GM23338 (cell line): Measurements from ENCODE around the gene CENPT. TPM values are rescaled to one million over a fixed set of nuclear protein-coding genes. Genes with fewer than 3 reads are reported as not detected.

Experiments used
- ATAC-seq: fragments of 200-7000 bp; cut with Tn5 transposase; 3 replicates; pipeline ENCODE4 v1.9.1; 2020
- DNase-seq: peaks from one replicate; pipeline ENCODE4 v3.0.0-alpha.2; 2015; ENCODE audit warnings: low spot score
- H2AFZ ChIP-seq: fragments of 200-600 bp; sonication (generic); 2 replicates; pipeline ENCODE4 v1.8.0; 2016; ENCODE audit warnings: antibody characterized with exemption, mild to moderate bottlenecking, moderate library complexity
- H3F3A ChIP-seq: fragments of 200-600 bp; sonication (generic); replicated peaks from 2 replicates; pipeline ENCODE4 v1.8.0; 2017; ENCODE audit warnings: antibody characterized with exemption, mixed run types, low read depth
- H3K27ac ChIP-seq: fragments of 200-600 bp; sonication (generic); 2 replicates; pipeline ENCODE4 v1.6.1; 2016; ENCODE audit warnings: low read depth
- H3K27me3 ChIP-seq: fragments of 200-600 bp; sonication (generic); 2 replicates; pipeline ENCODE4 v1.8.0; 2016; ENCODE audit warnings: mild to moderate bottlenecking, mixed run types, moderate library complexity; ENCODE audit not compliant: insufficient read depth
- H3K36me3 ChIP-seq: fragments of 200-600 bp; sonication (generic); 2 replicates; pipeline ENCODE4 v1.8.0; 2016; ENCODE audit warnings: mild to moderate bottlenecking; ENCODE audit not compliant: insufficient read depth
- H3K4me1 ChIP-seq: fragments of 200-600 bp; sonication (generic); 2 replicates; pipeline ENCODE4 v1.8.0; 2016; ENCODE audit warnings: mild to moderate bottlenecking, moderate library complexity; ENCODE audit not compliant: insufficient read depth
- H3K4me2 ChIP-seq: fragments of 200-600 bp; sonication (generic); 2 replicates; pipeline ENCODE4 v1.7.1; 2017; ENCODE audit warnings: mixed run types
- H3K4me3 ChIP-seq: fragments of 200-600 bp; sonication (generic); 2 replicates; pipeline ENCODE4 v1.6.1; 2016; ENCODE audit warnings: mixed run types
- H3K79me2 ChIP-seq: fragments of 200-600 bp; sonication (generic); replicated peaks from 2 replicates; pipeline ENCODE4 v1.8.0; 2017; ENCODE audit warnings: mild to moderate bottlenecking; ENCODE audit not compliant: insufficient read depth
- H3K9me2 ChIP-seq: fragments of 200-600 bp; sonication (generic); 2 replicates; pipeline ENCODE4 v1.8.0; 2017; ENCODE audit not compliant: insufficient read depth
- H4K20me1 ChIP-seq: fragments of 200-600 bp; sonication (generic); replicated peaks from 2 replicates; pipeline ENCODE4 v1.8.0; 2017; ENCODE audit warnings: mild to moderate bottlenecking; ENCODE audit not compliant: insufficient read depth
- H3K27ac Mint-ChIP-seq: 2 replicates; pipeline ENCODE4 v1.8.0; 2020; ENCODE audit warnings: inconsistent platforms, mild to moderate bottlenecking, moderate library complexity, mixed read lengths
- H3K27me3 Mint-ChIP-seq: 3 replicates; pipeline ENCODE4 v1.8.0; 2022; ENCODE audit warnings: low read depth, mild to moderate bottlenecking, moderate library complexity, mixed read lengths, inconsistent platforms; ENCODE audit not compliant: insufficient read depth, poor library complexity
- H3K36me3 Mint-ChIP-seq: 3 replicates; pipeline ENCODE4 v1.8.0; 2021; ENCODE audit warnings: low read depth, mild to moderate bottlenecking, inconsistent platforms, moderate library complexity, mixed read lengths
- H3K4me1 Mint-ChIP-seq: 3 replicates; pipeline ENCODE4 v1.8.0; 2020; ENCODE audit warnings: mild to moderate bottlenecking, inconsistent platforms, mixed read lengths
- H3K4me3 Mint-ChIP-seq: 3 replicates; pipeline ENCODE4 v1.8.0; 2021; ENCODE audit warnings: moderate library complexity, mild to moderate bottlenecking, inconsistent platforms, mixed read lengths
- H3K9me3 Mint-ChIP-seq: 3 replicates; pipeline ENCODE4 v1.8.0; 2020; ENCODE audit warnings: moderate library complexity, mild to moderate bottlenecking, inconsistent platforms, mixed read lengths
- CREB1 ChIP-seq: fragments of 250-450 bp; sonication (Bioruptor Pico); IDR thresholded peaks from 2 replicates; pipeline ENCODE4 v1.5.0; 2020; ENCODE audit warnings: low read depth, mild to moderate bottlenecking, moderate library complexity
- NANOG ChIP-seq: IDR thresholded peaks from 2 replicates; pipeline ENCODE4 v1.6.1; 2016; ENCODE audit warnings: antibody characterized with exemption, borderline replicate concordance
- STAT1 ChIP-seq: IDR thresholded peaks from one replicate; pipeline ENCODE4 v1.6.1; 2016; ENCODE audit warnings: antibody characterized with exemption; ENCODE audit not compliant: unreplicated experiment
- ZNF331 ChIP-seq: fragments of 250-450 bp; sonication (Bioruptor Pico); IDR thresholded peaks from 2 replicates; pipeline ENCODE4 v1.5.0; 2020; ENCODE audit warnings: low read depth, mild to moderate bottlenecking, moderate library complexity
- polyA plus RNA-seq: library from polyadenylated mRNA; unstranded; fragments of >200 nt; fragmentation: Nextera tagmentation; extraction: Ambion mirVana; gene quantifications from 2 replicates; pipeline ENCODE4 v1.2.1, GENCODE V29; 2016
- total RNA-seq: library from RNA; depleted of rRNA; stranded (reverse); fragments of >200 nt; shearing (Covaris generic); gene quantifications from 2 replicates; pipeline ENCODE4 v1.2.3, GENCODE V29; 2014
- TF ChIP-seq, protein P1 (sequence below), 2 experiments: fragments of 200-600 bp in 1 of 2; sonication (generic) in 1 of 2; conservative IDR thresholded peaks; 2 replicates each; pipeline versions ENCODE4 v1.5.1 to v1.6.1; 2016 to 2017; ENCODE audit warnings: antibody characterized with exemption in 2 of 2, low read depth in 2 of 2, mild to moderate bottlenecking in 2 of 2, moderate library complexity in 1 of 2
- TF ChIP-seq, protein P2 (sequence below): IDR thresholded peaks from 2 replicates; pipeline ENCODE4 v1.6.1; 2016; ENCODE audit warnings: antibody characterized with exemption
- TF ChIP-seq, protein P3 (sequence below): fragments of 250-450 bp; sonication (Bioruptor Pico); IDR thresholded peaks from 2 replicates; pipeline ENCODE4 v1.5.0; 2020; ENCODE audit warnings: mild to moderate bottlenecking, moderate library complexity

Gene CENPT
- total and polyA plus RNA-seq, 2 experiments from 2014 or later: 55.4 to 63.8 TPM

DNA sequence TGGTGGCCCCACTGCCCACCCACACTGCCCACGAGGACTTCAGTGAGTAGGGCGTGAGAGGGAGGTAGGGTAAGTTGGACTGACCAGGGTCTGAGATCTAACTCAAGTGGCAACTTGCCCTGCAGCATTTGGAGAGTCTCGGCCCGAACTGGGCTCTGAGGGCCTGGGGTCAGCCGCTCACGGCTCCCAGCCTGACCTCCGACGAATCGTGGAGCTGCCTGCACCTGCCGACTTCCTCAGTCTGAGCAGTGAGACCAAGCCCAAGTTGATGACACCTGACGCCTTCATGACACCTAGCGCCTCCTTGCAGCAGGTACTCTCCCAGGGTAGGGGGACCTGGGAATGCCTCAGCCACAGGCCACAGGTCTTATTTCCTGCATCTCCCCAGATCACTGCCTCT is 32.0 kb upstream of the CENPT start:
- H3K27ac Mint-ChIP-seq: no peak overlapping the region
- ATAC-seq (no peak), DNase-seq (no peak)
- Histone ChIP-seq H3K36me3 (peaks cover 25% of the 10 kb centered on the region; the same call in 1 of the 2 replicates), H3K4me3 (no peak overlapping the region), H3K79me2 (peaks cover 13% of the 10 kb centered on the region), H3K9me2 (no peaks in the 10 kb centered on the region), H4K20me1 (peaks cover 4% of the 10 kb centered on the region), H2AFZ (no peak overlapping the region), H3K4me2 (no peak overlapping the region), H3K27me3 (no peaks in the 10 kb centered on the region), H3F3A (peaks cover 11% of the 10 kb centered on the region; the same call in 1 of the 2 replicates), H3K27ac (no peak overlapping the region), H3K4me1 (peaks cover 6% of the 10 kb centered on the region)
- TF ChIP-seq, protein P1, sequence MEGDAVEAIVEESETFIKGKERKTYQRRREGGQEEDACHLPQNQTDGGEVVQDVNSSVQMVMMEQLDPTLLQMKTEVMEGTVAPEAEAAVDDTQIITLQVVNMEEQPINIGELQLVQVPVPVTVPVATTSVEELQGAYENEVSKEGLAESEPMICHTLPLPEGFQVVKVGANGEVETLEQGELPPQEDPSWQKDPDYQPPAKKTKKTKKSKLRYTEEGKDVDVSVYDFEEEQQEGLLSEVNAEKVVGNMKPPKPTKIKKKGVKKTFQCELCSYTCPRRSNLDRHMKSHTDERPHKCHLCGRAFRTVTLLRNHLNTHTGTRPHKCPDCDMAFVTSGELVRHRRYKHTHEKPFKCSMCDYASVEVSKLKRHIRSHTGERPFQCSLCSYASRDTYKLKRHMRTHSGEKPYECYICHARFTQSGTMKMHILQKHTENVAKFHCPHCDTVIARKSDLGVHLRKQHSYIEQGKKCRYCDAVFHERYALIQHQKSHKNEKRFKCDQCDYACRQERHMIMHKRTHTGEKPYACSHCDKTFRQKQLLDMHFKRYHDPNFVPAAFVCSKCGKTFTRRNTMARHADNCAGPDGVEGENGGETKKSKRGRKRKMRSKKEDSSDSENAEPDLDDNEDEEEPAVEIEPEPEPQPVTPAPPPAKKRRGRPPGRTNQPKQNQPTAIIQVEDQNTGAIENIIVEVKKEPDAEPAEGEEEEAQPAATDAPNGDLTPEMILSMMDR (conservative IDR thresholded peaks at IDR 0.05; ENCODE audit: low read depth in 2 of 2): peak in 1 of 2 experiments; percentile 17; a peak in 2 of 4 replicates
- no peak for TF ChIP-seq CREB1 (CRISPR knock-in tag)
- H3K9me3 Mint-ChIP-seq: no peaks in the 10 kb centered on the region; the same call in 2 of the 3 replicates
- H3K4me1 Mint-ChIP-seq: peaks cover 3% of the 10 kb centered on the region
- H3K4me3 Mint-ChIP-seq: no peak overlapping the region
- peaks cover 64% of the 10 kb centered on the region for H3K36me3 Mint-ChIP-seq
- H3K27me3 Mint-ChIP-seq: peaks cover 13% of the 10 kb centered on the region

DNA sequence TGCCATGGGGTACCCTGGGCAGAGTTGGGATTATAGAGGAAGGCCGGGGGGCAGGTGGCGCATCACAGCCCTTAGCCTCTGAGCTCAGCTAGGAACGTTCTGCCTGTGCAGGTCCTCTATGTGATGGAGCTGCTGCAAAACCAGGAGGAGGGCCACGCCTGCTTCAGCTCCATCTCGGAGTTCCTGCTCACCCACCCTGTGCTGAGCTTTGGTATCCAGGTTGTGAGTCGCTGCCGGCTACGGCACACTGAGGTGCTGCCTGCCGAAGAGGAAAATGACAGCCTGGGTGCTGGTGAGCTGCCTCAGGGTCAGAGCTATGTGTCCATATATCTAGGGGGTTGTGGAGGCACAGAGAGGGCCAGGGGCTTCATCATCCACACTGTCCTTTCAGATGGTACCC is 31.4 kb upstream of the CENPT start:
- no peak overlapping the region for H3K4me3 Mint-ChIP-seq
- TF ChIP-seq STAT1 (no peak), ZNF331 (CRISPR knock-in tag) (no peak), NANOG (no peak)
- TF ChIP-seq, protein P2, sequence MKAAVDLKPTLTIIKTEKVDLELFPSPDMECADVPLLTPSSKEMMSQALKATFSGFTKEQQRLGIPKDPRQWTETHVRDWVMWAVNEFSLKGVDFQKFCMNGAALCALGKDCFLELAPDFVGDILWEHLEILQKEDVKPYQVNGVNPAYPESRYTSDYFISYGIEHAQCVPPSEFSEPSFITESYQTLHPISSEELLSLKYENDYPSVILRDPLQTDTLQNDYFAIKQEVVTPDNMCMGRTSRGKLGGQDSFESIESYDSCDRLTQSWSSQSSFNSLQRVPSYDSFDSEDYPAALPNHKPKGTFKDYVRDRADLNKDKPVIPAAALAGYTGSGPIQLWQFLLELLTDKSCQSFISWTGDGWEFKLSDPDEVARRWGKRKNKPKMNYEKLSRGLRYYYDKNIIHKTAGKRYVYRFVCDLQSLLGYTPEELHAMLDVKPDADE: no peak
- TF ChIP-seq, protein P3, sequence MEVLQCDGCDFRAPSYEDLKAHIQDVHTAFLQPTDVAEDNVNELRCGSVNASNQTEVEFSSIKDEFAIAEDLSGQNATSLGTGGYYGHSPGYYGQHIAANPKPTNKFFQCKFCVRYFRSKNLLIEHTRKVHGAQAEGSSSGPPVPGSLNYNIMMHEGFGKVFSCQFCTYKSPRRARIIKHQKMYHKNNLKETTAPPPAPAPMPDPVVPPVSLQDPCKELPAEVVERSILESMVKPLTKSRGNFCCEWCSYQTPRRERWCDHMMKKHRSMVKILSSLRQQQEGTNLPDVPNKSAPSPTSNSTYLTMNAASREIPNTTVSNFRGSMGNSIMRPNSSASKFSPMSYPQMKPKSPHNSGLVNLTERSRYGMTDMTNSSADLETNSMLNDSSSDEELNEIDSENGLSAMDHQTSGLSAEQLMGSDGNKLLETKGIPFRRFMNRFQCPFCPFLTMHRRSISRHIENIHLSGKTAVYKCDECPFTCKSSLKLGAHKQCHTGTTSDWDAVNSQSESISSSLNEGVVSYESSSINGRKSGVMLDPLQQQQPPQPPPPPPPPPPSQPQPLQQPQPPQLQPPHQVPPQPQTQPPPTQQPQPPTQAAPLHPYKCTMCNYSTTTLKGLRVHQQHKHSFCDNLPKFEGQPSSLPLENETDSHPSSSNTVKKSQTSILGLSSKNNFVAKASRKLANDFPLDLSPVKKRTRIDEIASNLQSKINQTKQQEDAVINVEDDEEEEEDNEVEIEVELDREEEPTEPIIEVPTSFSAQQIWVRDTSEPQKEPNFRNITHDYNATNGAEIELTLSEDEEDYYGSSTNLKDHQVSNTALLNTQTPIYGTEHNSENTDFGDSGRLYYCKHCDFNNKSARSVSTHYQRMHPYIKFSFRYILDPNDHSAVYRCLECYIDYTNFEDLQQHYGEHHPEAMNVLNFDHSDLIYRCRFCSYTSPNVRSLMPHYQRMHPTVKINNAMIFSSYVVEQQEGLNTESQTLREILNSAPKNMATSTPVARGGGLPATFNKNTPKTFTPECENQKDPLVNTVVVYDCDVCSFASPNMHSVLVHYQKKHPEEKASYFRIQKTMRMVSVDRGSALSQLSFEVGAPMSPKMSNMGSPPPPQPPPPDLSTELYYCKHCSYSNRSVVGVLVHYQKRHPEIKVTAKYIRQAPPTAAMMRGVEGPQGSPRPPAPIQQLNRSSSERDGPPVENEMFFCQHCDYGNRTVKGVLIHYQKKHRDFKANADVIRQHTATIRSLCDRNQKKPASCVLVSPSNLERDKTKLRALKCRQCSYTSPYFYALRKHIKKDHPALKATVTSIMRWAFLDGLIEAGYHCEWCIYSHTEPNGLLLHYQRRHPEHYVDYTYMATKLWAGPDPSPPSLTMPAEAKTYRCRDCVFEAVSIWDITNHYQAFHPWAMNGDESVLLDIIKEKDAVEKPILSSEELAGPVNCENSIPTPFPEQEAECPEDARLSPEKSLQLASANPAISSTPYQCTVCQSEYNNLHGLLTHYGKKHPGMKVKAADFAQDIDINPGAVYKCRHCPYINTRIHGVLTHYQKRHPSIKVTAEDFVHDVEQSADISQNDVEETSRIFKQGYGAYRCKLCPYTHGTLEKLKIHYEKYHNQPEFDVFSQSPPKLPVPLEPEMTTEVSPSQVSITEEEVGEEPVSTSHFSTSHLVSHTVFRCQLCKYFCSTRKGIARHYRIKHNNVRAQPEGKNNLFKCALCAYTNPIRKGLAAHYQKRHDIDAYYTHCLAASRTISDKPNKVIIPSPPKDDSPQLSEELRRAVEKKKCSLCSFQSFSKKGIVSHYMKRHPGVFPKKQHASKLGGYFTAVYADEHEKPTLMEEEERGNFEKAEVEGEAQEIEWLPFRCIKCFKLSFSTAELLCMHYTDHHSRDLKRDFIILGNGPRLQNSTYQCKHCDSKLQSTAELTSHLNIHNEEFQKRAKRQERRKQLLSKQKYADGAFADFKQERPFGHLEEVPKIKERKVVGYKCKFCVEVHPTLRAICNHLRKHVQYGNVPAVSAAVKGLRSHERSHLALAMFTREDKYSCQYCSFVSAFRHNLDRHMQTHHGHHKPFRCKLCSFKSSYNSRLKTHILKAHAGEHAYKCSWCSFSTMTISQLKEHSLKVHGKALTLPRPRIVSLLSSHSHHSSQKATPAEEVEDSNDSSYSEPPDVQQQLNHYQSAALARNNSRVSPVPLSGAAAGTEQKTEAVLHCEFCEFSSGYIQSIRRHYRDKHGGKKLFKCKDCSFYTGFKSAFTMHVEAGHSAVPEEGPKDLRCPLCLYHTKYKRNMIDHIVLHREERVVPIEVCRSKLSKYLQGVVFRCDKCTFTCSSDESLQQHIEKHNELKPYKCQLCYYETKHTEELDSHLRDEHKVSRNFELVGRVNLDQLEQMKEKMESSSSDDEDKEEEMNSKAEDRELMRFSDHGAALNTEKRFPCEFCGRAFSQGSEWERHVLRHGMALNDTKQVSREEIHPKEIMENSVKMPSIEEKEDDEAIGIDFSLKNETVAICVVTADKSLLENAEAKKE (CRISPR knock-in tag): no peak
- TF ChIP-seq, protein P1 (conservative IDR thresholded peaks at IDR 0.05; ENCODE audit: low read depth in 2 of 2): no peak

More for the DNA sequence above, 31.4 kb upstream of the CENPT start:
- no peak overlapping the region for H2AFZ ChIP-seq
- peaks cover 6% of the 10 kb centered on the region; the same call in 1 of the 2 replicates for H3F3A ChIP-seq
- ATAC-seq (no peak), DNase-seq (no peak)
- no peaks in the 10 kb centered on the region for H3K9me2 ChIP-seq
- H3K4me2 ChIP-seq: no peak overlapping the region
- Mint-ChIP-seq H3K4me1 (peaks cover 5% of the 10 kb centered on the region; the same call in 2 of the 3 replicates), H3K27ac (no peak overlapping the region), H3K36me3 (peaks cover 62% of the 10 kb centered on the region), H3K9me3 (no peaks in the 10 kb centered on the region; the same call in 2 of the 3 replicates), H3K27me3 (peaks cover 12% of the 10 kb centered on the region)
- H3K27ac ChIP-seq: no peak overlapping the region
- H3K27me3 ChIP-seq: no peaks in the 10 kb centered on the region
- peaks cover 25% of the 10 kb centered on the region; the same call in 1 of the 2 replicates for H3K36me3 ChIP-seq
- peaks cover 4% of the 10 kb centered on the region for H4K20me1 ChIP-seq
- H3K4me1 ChIP-seq: peaks cover 2% of the 10 kb centered on the region; the same call in 1 of the 2 replicates
- no peak overlapping the region for H3K4me3 ChIP-seq
- peaks cover 19% of the 10 kb centered on the region for H3K79me2 ChIP-seq
